ENCODE results near the gene LNP1. TPM values are rescaled to one million over a fixed set of nuclear protein-coding genes. Genes with fewer than 3 reads are reported as not detected.
A peak's percentile ranks its signal among the peaks of the same experiment; 100 is the strongest.

The LNP1 gene
- total and polyA plus RNA-seq, 4 donors = 2.8 to 12.8 (median 5.8) TPM

- Histone ChIP-seq H3K27me3 (ENCODE audit: control insufficient read depth in 1 of 2, insufficient read depth in 2 of 2, low read length in 1 of 2) (no peaks in the 10 kb centered on the region), H3K9me3 (ENCODE audit: control insufficient read depth, low read length) (no peaks in the 10 kb centered on the region), H3K27ac (ENCODE audit: low read depth in 1 of 2, low read length in 2 of 2) (no peak overlapping the region), H3K4me3 (ENCODE audit: low read length in 2 of 2) (no peak overlapping the region), H3K4me1 (ENCODE audit: control insufficient read depth in 1 of 2, insufficient read depth in 2 of 2, low read length in 2 of 2) (no peaks in the 10 kb centered on the region), H3K36me3 (ENCODE audit: control insufficient read depth in 1 of 2, insufficient read depth in 2 of 2, low read length in 1 of 2) (no peaks in the 10 kb centered on the region)
- DNase-seq (no peak), ATAC-seq (ENCODE audit: low FRiP score) (no peak)
- intact Hi-C loops (cut with DNase I) = no loop called here
- WGBS, 2 donors = 6% methylated on average over 1 of the region's 1 CpG
These were observed 15.5 kb downstream of the LNP1 start for GRCh38 chr3:100416863-100417262.

GRCh38 chr3:100419406-100419805 lies 18.1 kb downstream of the LNP1 start:
- WGBS, 2 donors = 96 to 100% methylated on average over 1 of the region's 1 CpG
- DNase-seq (no peak), ATAC-seq (ENCODE audit: low FRiP score) (no peak)
- no peak overlapping the region for H3K27ac ChIP-seq (ENCODE audit: low read depth in 1 of 2, low read length in 2 of 2)
- no peaks in the 10 kb centered on the region for H3K36me3 ChIP-seq (ENCODE audit: control insufficient read depth in 1 of 2, insufficient read depth in 2 of 2, low read length in 1 of 2)
- intact Hi-C loops (cut with DNase I) = no loop called here
- H3K4me1 ChIP-seq (ENCODE audit: control insufficient read depth in 1 of 2, insufficient read depth in 2 of 2, low read length in 2 of 2) = no peaks in the 10 kb centered on the region
- no peak overlapping the region for H3K4me3 ChIP-seq (ENCODE audit: low read length in 2 of 2)
- no peaks in the 10 kb centered on the region for H3K9me3 ChIP-seq (ENCODE audit: control insufficient read depth, low read length)
- H3K27me3 ChIP-seq (ENCODE audit: control insufficient read depth in 1 of 2, insufficient read depth in 2 of 2, low read length in 1 of 2) = no peaks in the 10 kb centered on the region

GRCh38 chr3:100420885-100421284 lies 19.5 kb downstream of the LNP1 start:
- no peaks in the 10 kb centered on the region for H3K9me3 ChIP-seq (ENCODE audit: control insufficient read depth, low read length)
- intact Hi-C loops (cut with DNase I) = no loop called here
- ATAC-seq (ENCODE audit: low FRiP score) (no peak), DNase-seq (no peak)
- no peaks in the 10 kb centered on the region for H3K4me1 ChIP-seq (ENCODE audit: control insufficient read depth in 1 of 2, insufficient read depth in 2 of 2, low read length in 2 of 2)
- H3K4me3 ChIP-seq (ENCODE audit: low read length in 2 of 2) = no peak overlapping the region
- WGBS, 2 donors = 48 to 50% methylated on average over 2 of the region's 2 CpGs
- no peak overlapping the region for H3K27ac ChIP-seq (ENCODE audit: low read depth in 1 of 2, low read length in 2 of 2)
- no peaks in the 10 kb centered on the region for H3K36me3 ChIP-seq (ENCODE audit: control insufficient read depth in 1 of 2, insufficient read depth in 2 of 2, low read length in 1 of 2)
- H3K27me3 ChIP-seq (ENCODE audit: control insufficient read depth in 1 of 2, insufficient read depth in 2 of 2, low read length in 1 of 2) = no peaks in the 10 kb centered on the region

- Histone ChIP-seq H3K27me3 (ENCODE audit: control insufficient read depth in 1 of 2, insufficient read depth in 2 of 2, low read length in 1 of 2) (no peaks in the 10 kb centered on the region), H3K4me1 (ENCODE audit: control insufficient read depth in 1 of 2, insufficient read depth in 2 of 2, low read length in 2 of 2) (peaks cover 0 to 8% of the 10 kb centered on the region in 2 donors), H3K36me3 (ENCODE audit: control insufficient read depth in 1 of 2, insufficient read depth in 2 of 2, low read length in 1 of 2) (no peaks in the 10 kb centered on the region), H3K27ac (ENCODE audit: low read depth in 1 of 2, low read length in 2 of 2) (no peak overlapping the region), H3K9me3 (ENCODE audit: control insufficient read depth, low read length) (no peaks in the 10 kb centered on the region), H3K4me3 (ENCODE audit: low read length in 2 of 2) (no peak overlapping the region)
- 98 to 100% methylated on average over 5 of the region's 5 CpGs for WGBS, 2 donors
- DNase-seq (no peak), ATAC-seq (ENCODE audit: low FRiP score) (no peak)
- intact Hi-C loops (cut with DNase I) = no loop called here
These were observed 22.3 kb downstream of the LNP1 start for GRCh38 chr3:100423611-100424010.

GRCh38 chr3:100424261-100424660 lies 22.9 kb downstream of the LNP1 start:
- intact Hi-C loops (cut with DNase I) = no loop called here
- 86 to 90% methylated on average over 2 of the region's 2 CpGs for WGBS, 2 donors

GRCh38 chr3:100425316-100425715 lies 24.0 kb downstream of the LNP1 start:
- Histone ChIP-seq H3K27me3 (ENCODE audit: control insufficient read depth in 1 of 2, insufficient read depth in 2 of 2, low read length in 1 of 2) (no peaks in the 10 kb centered on the region), H3K4me3 (ENCODE audit: low read length in 2 of 2) (no peak overlapping the region), H3K4me1 (ENCODE audit: control insufficient read depth in 1 of 2, insufficient read depth in 2 of 2, low read length in 2 of 2) (peaks cover 0 to 12% of the 10 kb centered on the region in 2 donors), H3K36me3 (ENCODE audit: control insufficient read depth in 1 of 2, insufficient read depth in 2 of 2, low read length in 1 of 2) (no peaks in the 10 kb centered on the region), H3K9me3 (ENCODE audit: control insufficient read depth, low read length) (no peaks in the 10 kb centered on the region), H3K27ac (ENCODE audit: low read depth in 1 of 2, low read length in 2 of 2) (no peak overlapping the region)
- WGBS, 2 donors = 86 to 94% methylated on average over 1 of the region's 1 CpG
- no peak for ATAC-seq (ENCODE audit: low FRiP score)
- DNase-seq = no peak
- intact Hi-C loops (cut with DNase I) = no loop called here

More at GRCh38 chr3:100424261-100424660, 22.9 kb downstream of the LNP1 start:
- Histone ChIP-seq H3K4me1 (ENCODE audit: control insufficient read depth in 1 of 2, insufficient read depth in 2 of 2, low read length in 2 of 2) (peaks cover 0 to 8% of the 10 kb centered on the region in 2 donors), H3K27me3 (ENCODE audit: control insufficient read depth in 1 of 2, insufficient read depth in 2 of 2, low read length in 1 of 2) (no peaks in the 10 kb centered on the region), H3K9me3 (ENCODE audit: control insufficient read depth, low read length) (no peaks in the 10 kb centered on the region), H3K27ac (ENCODE audit: low read depth in 1 of 2, low read length in 2 of 2) (no peak overlapping the region), H3K4me3 (ENCODE audit: low read length in 2 of 2) (no peak overlapping the region), H3K36me3 (ENCODE audit: control insufficient read depth in 1 of 2, insufficient read depth in 2 of 2, low read length in 1 of 2) (no peaks in the 10 kb centered on the region)
- DNase-seq = no peak
- no peak for ATAC-seq (ENCODE audit: low FRiP score)

- DNase-seq (no peak), ATAC-seq (ENCODE audit: low FRiP score) (no peak)
- Histone ChIP-seq H3K27ac (ENCODE audit: low read depth in 1 of 2, low read length in 2 of 2) (no peak overlapping the region), H3K4me1 (ENCODE audit: control insufficient read depth in 1 of 2, insufficient read depth in 2 of 2, low read length in 2 of 2) (peaks cover 0 to 12% of the 10 kb centered on the region in 2 donors), H3K36me3 (ENCODE audit: control insufficient read depth in 1 of 2, insufficient read depth in 2 of 2, low read length in 1 of 2) (no peaks in the 10 kb centered on the region), H3K9me3 (ENCODE audit: control insufficient read depth, low read length) (no peaks in the 10 kb centered on the region), H3K4me3 (ENCODE audit: low read length in 2 of 2) (no peak overlapping the region), H3K27me3 (ENCODE audit: control insufficient read depth in 1 of 2, insufficient read depth in 2 of 2, low read length in 1 of 2) (no peaks in the 10 kb centered on the region)
- 31 to 33% methylated on average over 8 of the region's 8 CpGs for WGBS, 2 donors
- intact Hi-C loops (cut with DNase I) = no loop called here
These were observed 24.8 kb downstream of the LNP1 start for GRCh38 chr3:100426067-100426682.

- Histone ChIP-seq H3K9me3 (ENCODE audit: control insufficient read depth, low read length) (no peaks in the 10 kb centered on the region), H3K4me1 (ENCODE audit: control insufficient read depth in 1 of 2, insufficient read depth in 2 of 2, low read length in 2 of 2) (peaks cover 0 to 12% of the 10 kb centered on the region in 2 donors), H3K27ac (ENCODE audit: low read depth in 1 of 2, low read length in 2 of 2) (no peak overlapping the region), H3K4me3 (ENCODE audit: low read length in 2 of 2) (no peak overlapping the region), H3K36me3 (ENCODE audit: control insufficient read depth in 1 of 2, insufficient read depth in 2 of 2, low read length in 1 of 2) (no peaks in the 10 kb centered on the region), H3K27me3 (ENCODE audit: control insufficient read depth in 1 of 2, insufficient read depth in 2 of 2, low read length in 1 of 2) (no peaks in the 10 kb centered on the region)
- ATAC-seq (ENCODE audit: low FRiP score) (no peak), DNase-seq (no peak)
- 3 to 4% methylated on average over 2 of the region's 2 CpGs for WGBS, 2 donors
- intact Hi-C loops (cut with DNase I) = no loop called here
These were observed 26.4 kb downstream of the LNP1 start for GRCh38 chr3:100427699-100428098.

GRCh38 chr3:100429187-100429716 lies 27.9 kb downstream of the LNP1 start:
- 53 to 55% methylated on average over 2 of the region's 2 CpGs for WGBS, 2 donors
- intact Hi-C loops (cut with DNase I) = no loop called here
- no peak for DNase-seq
- H3K4me3 ChIP-seq (ENCODE audit: low read length in 2 of 2) = peak overlapping the region in 1 of 2 donors; percentile 27
- peaks cover 0 to 12% of the 10 kb centered on the region in 2 donors for H3K4me1 ChIP-seq (ENCODE audit: control insufficient read depth in 1 of 2, insufficient read depth in 2 of 2, low read length in 2 of 2)
- H3K36me3 ChIP-seq (ENCODE audit: control insufficient read depth in 1 of 2, insufficient read depth in 2 of 2, low read length in 1 of 2) = no peaks in the 10 kb centered on the region
- no peak for ATAC-seq (ENCODE audit: low FRiP score)
- H3K9me3 ChIP-seq (ENCODE audit: control insufficient read depth, low read length) = no peaks in the 10 kb centered on the region
- no peak overlapping the region for H3K27ac ChIP-seq (ENCODE audit: low read depth in 1 of 2, low read length in 2 of 2)
- H3K27me3 ChIP-seq (ENCODE audit: control insufficient read depth in 1 of 2, insufficient read depth in 2 of 2, low read length in 1 of 2) = no peaks in the 10 kb centered on the region

Measured in aorta (tissue), 5 donors.